ENCODE measurements around the gene NEFH. TPM values are rescaled to one million over a fixed set of nuclear protein-coding genes. Genes with fewer than 3 reads are reported as not detected.

The NEFH gene
- polyA plus RNA-seq, 1 of the 3 experiments (the other 2 are of a cell fraction): 3.5 TPM

GRCh38 chr22:29433856-29434255 is 46.2 kb upstream of the NEFH start:
- no peaks in the 10 kb centered on the region for H3K36me3 ChIP-seq (replicated peaks in 1 of 2; ENCODE audit: control insufficient read depth in 1 of 2, insufficient read depth in 2 of 2, low read length in 1 of 2)
- DNase-seq: no peak
- H3K27ac ChIP-seq (ENCODE audit: low read depth in 2 of 2, low read length in 1 of 2): no peak overlapping the region
- ChIA-PET CTCF (no interaction called here), POLR2A (no interaction called here)
- H3K79me2 ChIP-seq (ENCODE audit: insufficient read depth): no peaks in the 10 kb centered on the region
- WGBS (ENCODE audit: low lambda C conversion rate): 90% methylated on average over 3 of the region's 3 CpGs
- no peak overlapping the region for H3K4me2 ChIP-seq
- no peak overlapping the region for H3K9ac ChIP-seq
- peaks cover 0 to 6% of the 10 kb centered on the region in 2 experiments; a peak in 1 of 4 replicates for H3K4me1 ChIP-seq (ENCODE audit: control insufficient read depth in 1 of 2, insufficient read depth in 2 of 2, low read depth in 1 of 2, low read length in 1 of 2)
- H3F3A ChIP-seq (replicated peaks; ENCODE audit: insufficient read depth): no peaks in the 10 kb centered on the region
- TF ChIP-seq NFIC (IDR thresholded peaks at IDR 0.05; ENCODE audit: borderline replicate concordance): no peak
- TF ChIP-seq, protein P1, sequence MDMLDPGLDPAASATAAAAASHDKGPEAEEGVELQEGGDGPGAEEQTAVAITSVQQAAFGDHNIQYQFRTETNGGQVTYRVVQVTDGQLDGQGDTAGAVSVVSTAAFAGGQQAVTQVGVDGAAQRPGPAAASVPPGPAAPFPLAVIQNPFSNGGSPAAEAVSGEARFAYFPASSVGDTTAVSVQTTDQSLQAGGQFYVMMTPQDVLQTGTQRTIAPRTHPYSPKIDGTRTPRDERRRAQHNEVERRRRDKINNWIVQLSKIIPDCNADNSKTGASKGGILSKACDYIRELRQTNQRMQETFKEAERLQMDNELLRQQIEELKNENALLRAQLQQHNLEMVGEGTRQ (IDR thresholded peaks at IDR 0.05; ENCODE audit: borderline replicate concordance, low read depth, low read length): no peak
- no peak for TF ChIP-seq SIN3A (IDR thresholded peaks at IDR 0.05; ENCODE audit: borderline replicate concordance, low read depth, low read length)
- TF ChIP-seq MEF2A (IDR thresholded peaks at IDR 0.05; ENCODE audit: borderline replicate concordance, low read depth): no peak
- no peak for TF ChIP-seq RFX5 (IDR thresholded peaks at IDR 0.05; ENCODE audit: low read length)
- TF ChIP-seq RAD21 (IDR thresholded peaks at IDR 0.05; ENCODE audit: low read length): no peak
- TF ChIP-seq, protein P2, sequence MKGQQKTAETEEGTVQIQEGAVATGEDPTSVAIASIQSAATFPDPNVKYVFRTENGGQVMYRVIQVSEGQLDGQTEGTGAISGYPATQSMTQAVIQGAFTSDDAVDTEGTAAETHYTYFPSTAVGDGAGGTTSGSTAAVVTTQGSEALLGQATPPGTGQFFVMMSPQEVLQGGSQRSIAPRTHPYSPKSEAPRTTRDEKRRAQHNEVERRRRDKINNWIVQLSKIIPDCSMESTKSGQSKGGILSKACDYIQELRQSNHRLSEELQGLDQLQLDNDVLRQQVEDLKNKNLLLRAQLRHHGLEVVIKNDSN (IDR thresholded peaks at IDR 0.05; ENCODE audit: borderline replicate concordance, low read depth): no peak
- no peak overlapping the region for H2AFZ ChIP-seq (ENCODE audit: low read depth)
- peaks cover 18% of the 10 kb centered on the region; the same call in 1 of the 2 replicates for H3K27me3 ChIP-seq (ENCODE audit: insufficient read depth)
- no peaks in the 10 kb centered on the region for H4K20me1 ChIP-seq (ENCODE audit: insufficient read depth)
- H3K9me3 ChIP-seq: no peaks in the 10 kb centered on the region
- no peaks in the 10 kb centered on the region for H3K9me2 ChIP-seq
- H3K4me3 ChIP-seq (ENCODE audit: low read depth in 2 of 2, low read length in 1 of 2): no peak overlapping the region

DNA sequence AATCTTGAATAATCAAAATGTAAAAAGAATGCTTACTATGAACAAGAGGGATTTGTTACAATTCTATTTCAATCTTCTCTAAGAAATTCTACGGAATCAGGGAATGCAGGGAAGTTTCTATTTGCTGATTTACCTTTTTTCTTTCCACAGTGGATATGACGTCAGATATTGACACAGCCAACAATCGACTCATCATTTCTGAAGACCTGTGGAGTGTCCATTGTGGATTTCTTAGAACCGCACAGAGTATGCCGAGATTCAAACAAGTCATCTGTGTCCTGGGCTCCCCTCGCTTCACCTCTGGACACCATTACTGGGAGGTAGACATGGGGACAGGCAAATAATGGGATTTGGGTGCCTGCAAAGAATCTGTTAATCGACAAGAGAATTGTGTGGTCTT is 45.7 kb upstream of the NEFH start:
- Histone ChIP-seq H3K4me2 (no peak overlapping the region), H3K36me3 (replicated peaks in 1 of 2; ENCODE audit: control insufficient read depth in 1 of 2, insufficient read depth in 2 of 2, low read length in 1 of 2) (no peaks in the 10 kb centered on the region), H3K27ac (ENCODE audit: low read depth in 2 of 2, low read length in 1 of 2) (no peak overlapping the region), H4K20me1 (ENCODE audit: insufficient read depth) (no peaks in the 10 kb centered on the region), H3K4me1 (ENCODE audit: control insufficient read depth in 1 of 2, insufficient read depth in 2 of 2, low read depth in 1 of 2, low read length in 1 of 2) (peaks cover 0 to 6% of the 10 kb centered on the region in 2 experiments; a peak in 1 of 4 replicates), H3K79me2 (ENCODE audit: insufficient read depth) (no peaks in the 10 kb centered on the region), H3K27me3 (ENCODE audit: insufficient read depth) (peaks cover 18% of the 10 kb centered on the region; the same call in 1 of the 2 replicates), H3K9me3 (no peaks in the 10 kb centered on the region), H3K9me2 (no peaks in the 10 kb centered on the region), H3K9ac (no peak overlapping the region), H3F3A (replicated peaks; ENCODE audit: insufficient read depth) (no peaks in the 10 kb centered on the region), H3K4me3 (ENCODE audit: low read depth in 2 of 2, low read length in 1 of 2) (no peak overlapping the region), H2AFZ (ENCODE audit: low read depth) (no peak overlapping the region)
- ChIA-PET CTCF (no interaction called here), POLR2A (no interaction called here)
- WGBS (ENCODE audit: low lambda C conversion rate): 65% methylated on average over 7 of the region's 7 CpGs
- TF ChIP-seq TEAD4 (IDR thresholded peaks at IDR 0.05; ENCODE audit: borderline replicate concordance, insufficient read depth) (no peak), TCF12 (IDR thresholded peaks at IDR 0.05) (no peak), MAX (IDR thresholded peaks at IDR 0.05; ENCODE audit: low read depth) (no peak), GATA2 (CRISPR knock-in tag; IDR thresholded peaks at IDR 0.05) (no peak), RAD21 (IDR thresholded peaks at IDR 0.05; ENCODE audit: low read length) (no peak), TAF1 (IDR thresholded peaks at IDR 0.05; ENCODE audit: borderline replicate concordance, low read depth, low read length) (no peak), CHD2 (IDR thresholded peaks at IDR 0.05; ENCODE audit: low read length, partially characterized antibody) (no peak), REST (IDR thresholded peaks at IDR 0.05; ENCODE audit: low read depth, low read length) (no peak), FOXM1 (IDR thresholded peaks at IDR 0.05; ENCODE audit: low read depth) (no peak), GABPA (IDR thresholded peaks at IDR 0.05; ENCODE audit: low read depth) (no peak), RXRA (IDR thresholded peaks at IDR 0.05; ENCODE audit: borderline replicate concordance, low read depth) (no peak), POLR2AphosphoS5 (IDR thresholded peaks at IDR 0.05; ENCODE audit: low read depth, low read length) (no peak)
- no peak for DNase-seq
